MG63 (cell line): ENCODE measurements around the gene SPAG8. TPM values are rescaled to one million over a fixed set of nuclear protein-coding genes. Genes with fewer than 3 reads are reported as not detected.

ENCODE experiments used
- DNase-seq: peaks from one replicate; pipeline ENCODE4 v3.0.0-alpha.2; 2020
- H3K27me3 ChIP-seq: fragments of 250-450 bp; sonication (Bioruptor Pico); 2 replicates; pipeline ENCODE4 v1.5.1; 2020; ENCODE audit warnings: mild to moderate bottlenecking, moderate library complexity
- H3K36me3 ChIP-seq: fragments of 250-450 bp; sonication (Bioruptor Pico); 2 replicates; pipeline ENCODE4 v1.5.1; 2020; ENCODE audit warnings: mild to moderate bottlenecking, moderate library complexity
- H3K4me3 ChIP-seq: fragments of 250-450 bp; sonication (Bioruptor Pico); 2 replicates; pipeline ENCODE4 v1.5.1; 2020; ENCODE audit warnings: mild to moderate bottlenecking, moderate library complexity
- H3K9me3 ChIP-seq: fragments of 250-450 bp; sonication (Bioruptor Pico); 2 replicates; pipeline ENCODE4 v1.5.1; 2020; ENCODE audit warnings: mild to moderate bottlenecking, moderate library complexity
- total RNA-seq: library from RNA; depleted of rRNA; stranded (reverse); fragments of >200 nt; shearing (Covaris generic); gene quantifications from 2 replicates; pipeline ENCODE4 v1.2.3, GENCODE V29; 2014; ENCODE audit warnings: low replicate concordance

SPAG8 gene
- total RNA-seq, 1 experiment from 2014 or later = 2.4 TPM

GRCh38 chr9:35793461-35793860 is 18.6 kb downstream of the SPAG8 start:
- Histone ChIP-seq H3K27me3 (no peaks in the 10 kb centered on the region), H3K9me3 (no peaks in the 10 kb centered on the region), H3K36me3 (peaks cover 4% of the 10 kb centered on the region; the same call in 1 of the 2 replicates), H3K4me3 (peak overlapping the region; percentile 1; the same call in 1 of the 2 replicates)
- no peak for DNase-seq

GRCh38 chr9:35792826-35793225 is 19.2 kb downstream of the SPAG8 start:
- peaks cover 4% of the 10 kb centered on the region; the same call in 1 of the 2 replicates for H3K36me3 ChIP-seq
- H3K27me3 ChIP-seq = no peaks in the 10 kb centered on the region
- H3K9me3 ChIP-seq = no peaks in the 10 kb centered on the region
- H3K4me3 ChIP-seq = peak overlapping the region; percentile 1; the same call in 1 of the 2 replicates
- DNase-seq = no peak

- DNase-seq = no peak
- Histone ChIP-seq H3K4me3 (peak overlapping the region; percentile 53), H3K36me3 (peaks cover 4% of the 10 kb centered on the region; the same call in 1 of the 2 replicates), H3K27me3 (no peaks in the 10 kb centered on the region), H3K9me3 (no peaks in the 10 kb centered on the region)
Measured at GRCh38 chr9:35792024-35792813, 19.8 kb downstream of the SPAG8 start.

DNA sequence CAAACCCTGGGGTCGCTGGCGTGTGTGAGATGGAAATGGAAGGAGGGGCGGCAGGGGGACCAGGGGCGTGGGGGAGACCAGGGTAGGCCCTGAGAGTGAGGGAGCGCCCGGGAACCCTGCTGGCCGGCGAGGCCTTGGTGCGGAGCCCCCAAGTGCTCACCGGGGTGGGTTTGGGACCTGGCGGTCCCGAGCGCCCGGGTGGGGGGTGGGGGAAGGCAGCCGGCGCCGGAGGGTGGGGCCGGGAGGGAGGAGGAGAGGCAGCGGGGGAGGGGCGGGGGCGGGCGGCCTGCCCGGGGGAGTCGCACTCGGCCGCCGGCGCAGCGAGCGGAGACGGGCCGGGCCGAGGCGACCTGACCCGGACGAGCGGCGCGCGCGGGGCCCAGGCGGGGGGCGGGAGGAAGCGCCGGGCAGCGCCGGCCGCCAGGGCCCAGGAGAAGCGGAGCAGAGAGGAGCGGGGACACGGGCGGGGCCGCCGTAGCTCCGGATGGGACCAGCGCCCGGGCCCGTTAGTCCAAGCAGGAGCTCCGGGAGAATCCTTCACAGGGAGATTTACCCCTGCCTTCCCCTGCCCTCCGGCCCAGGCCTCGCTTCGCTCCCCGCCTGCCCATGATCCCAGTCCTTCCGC is 20.7 kb downstream of the SPAG8 start, which contains the start of gene NPR2:
TSS of gene NPR2 (plus strand) at position 295 of the 625 bp plus-strand sequence. CDS start 818 bp downstream, outside the sequence.
- Histone ChIP-seq H3K36me3 (peaks cover 3% of the 10 kb centered on the region; the same call in 1 of the 2 replicates), H3K9me3 (no peaks in the 10 kb centered on the region), H3K27me3 (no peaks in the 10 kb centered on the region), H3K4me3 (peak within 1 kb of the TSS; percentile 53)
- peak; percentile 72 for DNase-seq

GRCh38 chr9:35790385-35791296 is 21.4 kb downstream of the SPAG8 start:
- H3K4me3 ChIP-seq = peak overlapping the region; percentile 5
- no peaks in the 10 kb centered on the region; the same call in 1 of the 2 replicates for H3K27me3 ChIP-seq
- DNase-seq = peak; percentile 91
- H3K9me3 ChIP-seq = no peaks in the 10 kb centered on the region
- H3K36me3 ChIP-seq = no peaks in the 10 kb centered on the region

DNA sequence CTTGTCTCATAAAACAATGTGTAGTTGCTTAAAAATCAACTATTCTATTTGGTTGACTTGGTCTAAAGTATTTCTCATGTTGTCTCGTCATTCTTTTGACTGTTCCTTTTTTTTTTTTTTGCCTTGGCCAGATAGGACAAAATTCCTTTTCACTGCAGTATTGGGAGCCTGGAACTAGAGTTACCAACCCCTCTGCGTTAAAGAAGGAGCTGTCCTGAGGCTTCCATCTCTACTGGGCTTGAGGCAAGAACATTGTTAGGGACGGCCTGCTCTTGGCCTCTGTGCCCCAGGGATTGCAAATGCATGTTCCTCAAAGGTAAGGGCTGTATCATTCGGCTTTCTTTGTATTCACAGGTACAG is 22.1 kb downstream of the SPAG8 start:
- no peaks in the 10 kb centered on the region for H3K9me3 ChIP-seq
- no peak for DNase-seq
- no peaks in the 10 kb centered on the region for H3K36me3 ChIP-seq
- no peak overlapping the region for H3K4me3 ChIP-seq
- H3K27me3 ChIP-seq = no peaks in the 10 kb centered on the region; the same call in 1 of the 2 replicates

GRCh38 chr9:35789541-35789940 is 22.5 kb downstream of the SPAG8 start:
- DNase-seq = no peak
- no peak overlapping the region for H3K4me3 ChIP-seq

DNA sequence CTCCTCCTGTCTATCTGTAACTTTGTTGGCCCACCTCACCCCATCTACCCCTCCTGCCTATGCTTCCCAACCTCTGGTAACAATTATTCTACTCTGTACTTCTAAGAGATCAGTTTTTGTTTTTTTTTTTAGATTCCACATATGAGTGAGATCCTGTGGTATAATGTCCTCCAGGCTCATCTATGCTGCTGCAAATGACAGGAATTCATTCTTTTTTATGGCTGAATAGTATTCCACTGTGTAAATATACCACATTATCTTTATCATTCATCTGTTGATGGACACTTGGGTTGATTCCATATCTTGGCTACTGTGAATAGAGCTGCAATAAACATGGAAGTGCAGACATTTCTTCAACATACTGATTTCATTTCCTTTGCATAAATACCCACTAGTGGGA is 28.6 kb downstream of the SPAG8 start:
- DNase-seq = no peak
- H3K36me3 ChIP-seq = no peaks in the 10 kb centered on the region
- H3K9me3 ChIP-seq = no peaks in the 10 kb centered on the region
- no peak overlapping the region for H3K4me3 ChIP-seq
- H3K27me3 ChIP-seq = peaks cover 20% of the 10 kb centered on the region

More at GRCh38 chr9:35789541-35789940, 22.5 kb downstream of the SPAG8 start:
- H3K9me3 ChIP-seq = no peaks in the 10 kb centered on the region
- H3K36me3 ChIP-seq = no peaks in the 10 kb centered on the region
- no peaks in the 10 kb centered on the region; the same call in 1 of the 2 replicates for H3K27me3 ChIP-seq

DNA sequence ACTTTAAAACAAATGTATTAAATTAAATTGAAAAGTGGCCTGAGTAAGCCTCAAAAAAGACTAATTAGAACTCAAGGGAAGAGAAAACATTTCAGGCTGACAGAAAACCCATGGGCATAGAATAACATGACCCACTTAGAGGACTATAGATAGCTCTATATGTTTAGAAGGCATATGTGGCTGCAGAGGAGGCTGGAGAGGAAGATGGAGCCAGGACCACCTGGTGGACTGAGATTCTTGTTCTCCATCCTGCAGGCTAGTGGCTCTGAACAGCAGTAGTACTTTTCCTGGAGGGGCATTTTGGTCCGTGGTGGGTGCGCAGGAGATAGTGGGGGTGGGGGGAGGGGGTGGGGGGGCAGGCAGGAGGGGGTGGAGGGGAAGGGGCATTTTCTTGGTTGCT is 31.0 kb downstream of the SPAG8 start:
- H3K27me3 ChIP-seq = peaks cover 20% of the 10 kb centered on the region
- no peaks in the 10 kb centered on the region for H3K36me3 ChIP-seq
- H3K9me3 ChIP-seq = no peaks in the 10 kb centered on the region
- no peak for DNase-seq
- H3K4me3 ChIP-seq = no peak overlapping the region

- DNase-seq = no peak
- H3K27me3 ChIP-seq = peaks cover 20% of the 10 kb centered on the region
- H3K36me3 ChIP-seq = no peaks in the 10 kb centered on the region
- no peaks in the 10 kb centered on the region for H3K9me3 ChIP-seq
- H3K4me3 ChIP-seq = no peak overlapping the region
Measured at GRCh38 chr9:35778496-35778895, 33.6 kb downstream of the SPAG8 start.

- no peaks in the 10 kb centered on the region for H3K9me3 ChIP-seq
- no peak for DNase-seq
Measured at GRCh38 chr9:35776018-35776417, 36.0 kb downstream of the SPAG8 start.

DNA sequence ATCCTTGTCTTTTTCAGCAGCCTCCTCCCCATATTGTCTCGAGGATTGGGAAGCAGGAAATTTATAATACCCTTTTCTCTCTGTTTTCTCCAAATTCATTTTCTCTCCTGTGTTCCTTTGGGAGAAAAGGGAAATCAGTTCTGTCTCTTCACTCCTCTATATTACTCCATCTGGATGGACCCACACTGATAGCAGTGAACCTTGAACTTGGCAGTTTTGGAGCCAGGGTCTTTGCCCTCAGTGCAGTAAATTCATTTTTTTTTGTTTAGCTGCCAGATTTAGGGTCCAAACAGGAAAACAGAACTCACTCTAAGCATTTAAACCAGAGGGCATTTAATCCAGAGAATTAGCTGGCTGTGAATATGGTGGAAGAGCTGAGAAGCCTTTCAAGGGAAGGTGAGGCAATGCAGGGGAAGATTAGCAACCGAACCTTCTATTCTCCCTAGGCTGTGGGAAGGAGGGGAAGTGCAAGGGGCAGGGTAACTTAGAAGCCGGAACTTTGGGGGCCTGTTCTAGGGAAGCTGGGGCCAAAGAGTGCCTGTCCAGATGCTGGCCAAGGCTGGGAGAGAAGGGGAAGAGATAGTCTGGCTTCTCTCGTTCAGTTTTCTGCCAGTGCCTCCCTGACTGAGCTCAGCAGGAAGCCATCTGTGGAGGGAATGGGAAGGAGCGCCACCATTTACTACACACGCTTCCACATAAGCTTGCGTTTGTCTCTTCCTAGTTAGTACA is 37.0 kb downstream of the SPAG8 start:
- H3K9me3 ChIP-seq = no peaks in the 10 kb centered on the region
- no peak for DNase-seq
- H3K36me3 ChIP-seq = no peaks in the 10 kb centered on the region
- peaks cover 9% of the 10 kb centered on the region for H3K27me3 ChIP-seq
- H3K4me3 ChIP-seq = no peak overlapping the region

More at GRCh38 chr9:35776018-35776417, 36.0 kb downstream of the SPAG8 start:
- Histone ChIP-seq H3K4me3 (no peak overlapping the region), H3K27me3 (peaks cover 17% of the 10 kb centered on the region), H3K36me3 (no peaks in the 10 kb centered on the region)

GRCh38 chr9:35771943-35772342 is 40.1 kb downstream of the SPAG8 start:
- Histone ChIP-seq H3K36me3 (no peaks in the 10 kb centered on the region), H3K4me3 (no peak overlapping the region), H3K9me3 (no peaks in the 10 kb centered on the region), H3K27me3 (no peaks in the 10 kb centered on the region)
- no peak for DNase-seq

GRCh38 chr9:35771534-35771933 is 40.5 kb downstream of the SPAG8 start:
- Histone ChIP-seq H3K9me3 (no peaks in the 10 kb centered on the region), H3K4me3 (no peak overlapping the region), H3K27me3 (no peaks in the 10 kb centered on the region), H3K36me3 (no peaks in the 10 kb centered on the region)
- no peak for DNase-seq

- no peaks in the 10 kb centered on the region for H3K36me3 ChIP-seq
- no peaks in the 10 kb centered on the region for H3K27me3 ChIP-seq
- H3K9me3 ChIP-seq = no peaks in the 10 kb centered on the region
- peak; percentile 60 for DNase-seq
- no peak overlapping the region for H3K4me3 ChIP-seq
Measured at GRCh38 chr9:35771075-35771433, 41.0 kb downstream of the SPAG8 start.

DNA sequence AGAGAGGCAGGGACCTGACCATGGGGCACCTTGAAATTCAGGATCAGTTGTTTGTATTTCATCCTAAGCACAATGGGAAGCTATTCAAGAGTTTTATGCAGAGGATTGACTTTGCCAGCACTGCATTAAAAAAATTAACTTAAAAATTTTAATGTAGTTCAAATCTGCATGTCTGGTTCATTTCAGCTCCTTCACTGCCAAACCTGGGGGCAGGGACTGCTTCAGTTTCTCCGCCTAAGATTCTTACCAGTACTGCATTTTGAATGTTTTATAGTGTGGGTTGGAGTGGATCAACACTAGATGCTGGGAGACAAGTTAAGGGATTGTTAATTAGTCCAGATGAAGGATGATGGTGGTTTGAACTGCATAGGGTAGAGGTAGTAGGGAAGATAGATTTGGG is 42.3 kb downstream of the SPAG8 start:
- DNase-seq = no peak
- H3K27me3 ChIP-seq = no peaks in the 10 kb centered on the region
- H3K36me3 ChIP-seq = no peaks in the 10 kb centered on the region
- H3K9me3 ChIP-seq = no peaks in the 10 kb centered on the region
- no peak overlapping the region for H3K4me3 ChIP-seq
